Measurements from ENCODE around the gene ANGPTL2.

Gene ANGPTL2

GRCh38 chr9:127116088-127116726, 6.2 kb downstream of the ANGPTL2 start:
- no peak for DNase-seq

DNA sequence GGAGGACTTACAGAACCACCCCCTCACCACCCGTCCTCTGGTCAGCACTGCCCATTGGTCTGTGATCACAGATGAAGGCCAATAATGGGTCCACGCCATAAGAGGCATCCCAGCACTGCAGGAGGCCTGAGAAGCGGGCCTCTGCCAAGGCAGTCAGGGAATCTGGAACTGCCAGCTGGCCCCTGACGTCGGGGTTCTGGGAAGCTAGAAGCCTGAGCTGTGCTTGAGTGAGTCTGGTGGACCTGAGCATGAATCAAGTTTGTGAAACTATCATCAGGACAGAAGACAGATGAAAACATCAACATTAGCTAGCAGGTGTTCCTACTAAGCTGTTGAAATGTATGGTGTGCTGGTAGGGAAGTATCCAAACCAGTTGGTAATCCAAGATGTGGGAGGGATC, 7.8 kb downstream of the ANGPTL2 start:
- no peak for DNase-seq

- DNase-seq: no peak
These were observed 9.1 kb downstream of the ANGPTL2 start for GRCh38 chr9:127113191-127113972.

DNA sequence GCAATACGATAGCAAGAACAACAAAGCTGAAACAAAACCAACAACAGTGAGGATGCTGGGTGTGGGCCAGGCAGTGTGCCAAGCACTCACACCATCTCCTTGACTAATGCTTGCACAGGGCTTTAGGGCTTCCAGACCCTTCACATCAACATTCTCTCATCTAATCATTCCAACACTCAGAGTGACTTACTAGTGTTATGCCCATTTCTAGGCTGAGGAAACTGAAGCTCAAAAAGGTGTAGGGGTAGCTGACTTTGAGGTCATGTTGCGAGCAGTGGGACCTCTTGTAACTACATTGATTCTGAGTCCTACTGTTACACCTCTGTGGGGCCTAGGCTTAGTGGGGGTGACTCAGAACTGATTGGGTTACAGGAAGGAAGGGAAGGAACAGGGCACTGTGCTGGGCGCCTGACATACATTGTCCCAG, 9.7 kb downstream of the ANGPTL2 start:
- no peak for DNase-seq

GRCh38 chr9:127112056-127112455, 10.4 kb downstream of the ANGPTL2 start:
- no peak for DNase-seq

GRCh38 chr9:127109212-127109711, 13.2 kb downstream of the ANGPTL2 start:
- DNase-seq: no peak

DNA sequence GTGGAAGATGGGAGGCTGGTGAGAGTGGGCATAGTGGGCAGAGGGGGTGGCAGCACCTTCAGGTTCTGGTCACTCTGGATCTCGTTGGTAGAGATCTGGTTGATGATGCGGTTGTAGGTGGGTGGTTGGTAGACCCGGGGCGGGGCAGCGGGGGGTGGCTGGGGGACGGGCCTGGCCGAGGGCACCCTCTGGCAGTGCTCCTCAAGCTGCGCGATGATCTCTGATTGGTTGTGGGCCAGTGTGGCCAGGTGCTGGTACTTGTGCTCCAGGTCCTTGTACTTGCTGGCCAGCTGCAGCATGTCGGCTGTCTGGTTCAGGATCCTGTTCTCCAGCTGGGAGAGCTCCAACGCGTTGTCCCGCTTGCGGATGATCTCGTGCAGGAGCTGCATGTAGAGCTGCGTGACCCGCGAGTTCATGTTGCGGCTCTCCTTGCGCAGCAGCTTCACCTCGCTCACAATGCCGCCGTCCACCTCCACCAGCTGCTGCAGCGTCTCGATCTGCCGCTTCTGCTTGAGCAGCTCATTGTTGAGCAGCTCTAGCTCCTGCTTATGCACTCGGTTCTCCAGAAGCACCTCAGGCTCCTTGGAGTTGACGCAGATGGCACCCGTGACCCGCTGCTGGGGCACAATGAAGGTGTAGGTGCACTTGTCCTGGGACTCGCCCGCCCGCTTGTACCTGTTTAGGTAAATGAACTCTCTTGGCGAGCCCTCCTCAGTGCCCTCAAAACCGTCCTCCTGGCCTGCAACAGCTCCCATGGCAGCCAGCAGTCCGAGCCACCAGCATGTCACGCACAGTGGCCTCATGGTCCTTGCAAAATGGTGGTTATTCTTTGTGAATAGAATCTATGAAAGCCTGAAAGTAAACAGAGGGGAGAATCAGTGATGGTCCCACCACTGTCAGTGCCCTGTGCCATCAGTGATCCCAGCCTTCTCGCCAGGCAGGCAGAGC, 14.2 kb downstream of the ANGPTL2 start:
- no peak for DNase-seq

DNA sequence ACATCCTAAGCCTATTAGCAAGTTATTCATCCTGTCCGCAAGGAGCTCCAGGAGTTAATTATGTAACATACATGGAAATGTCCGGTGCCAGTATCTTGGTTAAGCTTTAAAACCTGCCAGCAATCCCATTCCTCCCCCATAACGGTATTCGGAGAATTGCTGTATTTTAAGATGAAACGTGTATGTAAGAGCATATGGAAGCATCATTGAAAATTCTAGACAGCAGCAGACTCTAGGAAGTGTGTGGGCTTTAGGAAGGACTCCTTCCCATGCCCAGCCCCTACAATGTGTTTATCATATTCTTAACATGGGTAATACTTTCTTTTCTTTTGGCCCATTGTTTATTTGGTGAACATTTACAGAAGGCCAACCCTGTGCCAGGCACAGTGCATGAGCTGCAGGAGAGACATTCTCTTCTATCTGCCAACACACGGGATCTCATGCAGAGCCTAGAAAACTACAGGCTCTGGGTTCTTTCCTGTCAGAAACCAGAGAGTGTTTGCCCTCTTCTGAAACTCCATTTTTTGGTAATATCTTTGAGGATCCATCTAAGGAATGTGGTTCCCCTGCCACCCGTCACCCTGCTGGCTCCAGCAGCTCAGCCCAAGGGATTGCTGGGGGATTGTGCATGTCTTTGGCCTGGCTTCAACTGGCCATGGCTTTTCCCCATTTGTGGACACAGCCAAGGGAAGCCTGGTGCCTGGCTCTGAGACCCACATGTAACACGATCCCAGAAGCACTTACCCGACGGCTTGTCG, 15.1 kb downstream of the ANGPTL2 start:
- DNase-seq: no peak

- no peak for DNase-seq
These were observed 16.0 kb downstream of the ANGPTL2 start for GRCh38 chr9:127106466-127106855.

DNA sequence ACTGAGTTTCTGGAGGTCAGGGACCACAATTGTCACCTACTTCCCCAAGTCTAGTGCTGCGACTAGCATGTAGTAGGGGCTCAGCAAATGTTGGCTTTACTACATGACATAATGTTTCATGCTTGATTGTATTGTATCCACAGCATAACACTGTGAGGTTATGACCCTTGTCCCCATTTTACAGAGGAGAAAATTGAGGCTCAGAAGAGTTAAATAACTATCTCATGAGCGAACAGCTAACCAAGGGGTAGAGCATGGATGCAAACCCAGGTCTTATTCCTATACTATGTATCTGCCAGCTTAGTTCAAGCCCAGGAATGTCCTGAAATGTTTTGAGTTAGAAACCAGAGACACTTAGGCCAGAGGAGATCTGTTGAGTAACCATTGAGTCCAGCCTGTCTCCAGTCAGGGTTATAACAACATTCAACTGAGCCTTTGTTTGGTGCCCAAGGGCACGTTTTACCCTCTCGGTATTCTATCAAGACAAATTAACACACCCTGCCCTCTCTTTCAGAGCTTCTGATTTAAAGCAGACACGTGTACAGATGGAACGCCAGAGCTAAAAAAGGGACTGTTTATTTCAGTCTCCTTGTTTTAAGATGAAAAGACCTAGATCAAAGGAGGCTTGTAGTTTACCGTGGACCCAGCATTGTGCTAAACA, 16.5 kb downstream of the ANGPTL2 start:
- no peak for DNase-seq

DNA sequence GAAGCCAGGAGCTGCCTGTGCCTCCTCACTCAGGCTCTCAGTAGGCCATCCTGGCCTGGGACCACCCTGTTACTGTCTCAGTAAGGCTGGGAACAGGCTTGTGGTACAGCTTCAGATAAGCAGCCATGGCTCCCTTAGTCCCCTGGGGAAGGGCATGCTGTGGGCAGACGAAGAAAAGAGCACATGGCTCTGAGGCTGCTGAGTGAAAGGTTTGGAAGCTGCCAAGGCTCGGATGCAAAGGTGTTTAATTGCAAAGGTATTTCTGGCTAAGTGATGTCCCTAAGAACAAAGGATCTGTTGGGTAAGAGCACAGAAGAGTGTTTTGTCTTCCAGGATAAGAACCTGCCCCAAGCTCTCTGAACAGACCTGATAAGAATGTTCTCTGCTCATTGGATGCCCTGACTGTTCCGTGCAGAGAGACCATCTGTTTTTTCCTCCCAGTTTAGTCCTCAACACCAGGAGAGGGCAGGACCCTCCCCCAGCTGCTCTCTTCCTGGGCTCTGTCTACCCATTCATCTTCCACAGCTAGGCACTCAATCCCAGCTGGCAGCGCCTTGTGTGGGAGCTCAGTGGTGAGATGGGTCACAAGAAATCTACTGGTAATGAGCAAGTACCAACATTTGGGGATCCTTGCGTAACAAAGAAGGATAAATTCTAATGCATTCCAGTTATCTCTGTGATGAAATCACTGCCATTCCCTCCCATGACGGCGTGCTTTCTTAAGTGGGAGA, 17.7 kb downstream of the ANGPTL2 start:
- no peak for DNase-seq

DNA sequence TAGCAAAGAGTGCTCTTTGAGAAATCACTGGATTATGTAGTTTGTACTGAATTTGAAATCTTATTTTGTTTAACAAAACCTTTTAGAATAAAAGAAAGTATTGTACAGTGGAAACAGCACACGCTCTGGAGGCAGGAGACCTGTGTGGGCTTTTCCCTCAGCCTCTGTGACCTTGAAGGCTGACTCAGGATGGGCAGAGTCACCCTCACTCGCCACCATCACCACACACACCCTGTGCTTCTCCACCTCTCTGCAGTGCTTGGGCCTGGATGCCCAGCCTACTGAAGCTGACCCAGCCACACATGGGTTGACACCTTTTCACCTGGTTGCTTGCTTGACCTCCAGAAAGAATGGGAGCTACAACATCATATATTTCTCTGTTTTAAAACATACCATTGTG, 19.6 kb downstream of the ANGPTL2 start:
- DNase-seq: no peak

DNA sequence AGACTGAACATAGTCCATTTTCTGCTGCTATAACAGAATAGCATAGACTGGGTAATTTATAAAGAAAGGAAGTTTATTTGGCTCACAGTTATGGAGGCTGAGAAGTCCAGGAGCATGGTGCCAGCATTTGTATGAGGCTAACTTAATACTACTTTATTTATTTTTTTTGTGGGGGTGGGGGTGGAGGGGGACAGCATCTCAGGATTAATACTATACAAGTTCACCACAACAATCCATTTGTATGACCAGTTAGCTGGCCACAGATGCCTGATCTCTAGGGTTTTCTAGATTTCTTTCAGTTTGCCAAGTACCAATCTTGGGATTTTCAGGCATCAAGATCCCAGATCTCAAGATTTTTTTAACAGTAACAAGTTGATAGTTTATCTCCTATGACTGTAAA, 20.3 kb downstream of the ANGPTL2 start:
- no peak for DNase-seq

DNA sequence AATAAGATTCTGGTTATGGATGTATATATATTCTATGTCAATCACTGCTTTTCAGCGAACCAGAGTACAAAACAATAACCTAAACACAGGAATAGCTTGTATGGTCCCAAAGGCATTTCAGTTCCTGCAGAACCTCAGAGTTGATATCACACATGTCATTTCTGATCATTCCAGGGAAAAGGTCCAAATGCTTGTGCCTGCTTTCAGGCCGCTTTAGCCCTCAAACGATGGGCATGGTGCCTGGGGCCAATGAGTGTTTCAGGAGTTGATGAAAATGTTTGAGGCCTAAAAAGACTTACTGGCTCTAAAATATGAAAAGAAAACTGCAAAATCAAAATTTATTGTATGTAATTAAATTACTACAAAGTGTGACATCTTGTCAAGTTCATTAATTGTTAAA, 22.8 kb downstream of the ANGPTL2 start:
- no peak for DNase-seq

- DNase-seq: no peak
These were observed 23.4 kb downstream of the ANGPTL2 start for GRCh38 chr9:127098916-127099553.

GRCh38 chr9:127097683-127098082, 24.8 kb downstream of the ANGPTL2 start:
- DNase-seq: no peak

GRCh38 chr9:127096208-127096607, 26.2 kb downstream of the ANGPTL2 start:
- DNase-seq: no peak

DNA sequence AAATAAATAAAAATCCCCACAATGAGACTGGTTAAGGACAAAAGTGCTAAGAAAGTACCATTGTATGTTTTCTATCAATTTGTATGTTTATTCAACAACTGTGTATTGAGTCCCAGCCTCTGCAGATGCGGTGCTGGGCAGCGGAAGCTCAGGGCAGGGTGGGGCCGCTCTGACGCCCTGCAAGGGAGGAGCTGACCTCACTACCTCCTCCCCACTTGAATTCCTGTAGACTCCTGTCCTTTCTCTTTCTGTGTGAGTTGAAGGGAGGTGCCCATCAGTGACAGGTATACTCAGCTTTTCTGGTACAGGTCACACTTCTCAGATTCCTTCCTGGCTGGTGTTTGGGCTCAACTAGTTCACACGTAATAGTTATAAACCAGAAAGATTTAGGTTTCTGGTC, 27.0 kb downstream of the ANGPTL2 start:
- no peak for DNase-seq

GRCh38 chr9:127093319-127094020, 29.0 kb downstream of the ANGPTL2 start:
- no peak for DNase-seq

GRCh38 chr9:127092041-127092608, 30.3 kb downstream of the ANGPTL2 start:
- no peak for DNase-seq

Measured in activated naive CD4-positive, alpha-beta T cell (primary cell).